Suppressor macrophage (primary cell): ENCODE data around the gene RABEP2.
"Not testable (repeated sequence)": the region's sequence is repeated elsewhere in the genome, so short reads cannot be mapped to it uniquely, and the experiment has no call there.

Experiments
- DNase-seq, 4 experiments: peaks; one replicate each; pipeline ENCODE4 v3.0.0-alpha.2; 2020 to 2022

The RABEP2 gene

DNA sequence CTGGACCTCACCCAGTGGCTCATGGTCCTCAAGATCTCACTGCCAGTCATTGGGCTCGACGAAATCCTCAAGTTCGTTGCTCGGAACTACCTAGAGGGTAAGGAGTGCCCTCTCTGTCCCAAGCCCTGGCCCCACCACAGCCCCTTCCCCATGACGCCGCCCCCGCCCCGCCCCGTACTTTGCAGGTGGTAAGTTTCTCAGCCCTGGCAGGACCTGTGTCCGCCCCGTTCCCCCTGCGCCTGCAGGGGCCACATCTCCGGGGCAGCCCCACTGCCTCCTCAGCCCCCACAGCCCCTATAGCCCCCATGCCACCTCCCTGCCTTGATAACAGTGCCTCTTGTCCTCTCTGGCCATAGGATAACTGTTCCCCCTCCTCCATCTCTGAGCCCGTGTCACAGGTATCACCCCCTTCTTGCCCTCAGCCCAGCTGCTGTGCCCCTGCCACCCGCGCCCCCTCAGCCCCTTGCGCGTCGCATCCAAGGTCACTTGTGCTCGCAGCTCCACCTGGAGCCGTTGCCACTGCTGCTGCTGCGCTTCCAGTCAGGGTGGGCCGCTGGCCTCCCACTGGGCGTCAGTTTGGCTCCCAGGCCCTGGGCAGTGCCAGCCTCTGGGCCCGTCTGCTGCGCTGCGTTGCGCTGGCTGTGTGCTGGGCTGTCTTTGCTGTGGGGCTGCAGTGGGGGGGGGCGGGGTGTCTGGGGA lies 21.5 kb downstream of the RABEP2 start:
- no peak for DNase-seq

DNA sequence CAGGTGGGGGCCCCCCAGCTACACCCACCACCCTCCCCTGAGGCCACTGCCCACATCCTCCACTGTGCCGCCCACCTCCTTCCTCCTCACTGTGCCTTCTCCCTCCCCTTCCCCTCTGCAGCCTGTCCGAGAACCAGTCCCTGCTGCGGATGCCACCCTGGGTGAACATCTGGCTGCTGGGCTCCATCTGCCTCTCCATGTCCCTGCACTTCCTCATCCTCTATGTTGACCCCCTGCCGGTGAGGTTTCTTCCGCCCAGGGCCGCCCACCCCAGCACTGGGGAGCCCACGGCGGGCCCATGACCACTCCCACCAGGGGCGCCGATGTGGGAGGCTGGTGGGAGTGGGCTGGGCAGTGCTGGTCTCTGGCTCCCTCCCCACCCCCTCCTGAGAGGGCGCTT lies 22.1 kb downstream of the RABEP2 start:
- peak in 1 of 4 experiments; percentile 18 for DNase-seq

DNA sequence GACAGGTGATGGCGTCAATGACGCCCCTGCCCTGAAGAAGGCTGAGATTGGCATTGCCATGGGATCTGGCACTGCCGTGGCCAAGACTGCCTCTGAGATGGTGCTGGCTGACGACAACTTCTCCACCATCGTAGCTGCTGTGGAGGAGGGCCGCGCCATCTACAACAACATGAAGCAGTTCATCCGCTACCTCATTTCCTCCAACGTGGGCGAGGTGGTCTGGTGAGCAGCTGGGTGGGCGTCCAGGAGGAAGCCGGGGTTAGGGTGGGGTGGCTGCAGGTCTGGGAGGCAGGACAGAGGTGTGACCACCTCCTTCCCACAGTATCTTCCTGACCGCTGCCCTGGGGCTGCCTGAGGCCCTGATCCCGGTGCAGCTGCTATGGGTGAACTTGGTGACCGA lies 23.2 kb downstream of the RABEP2 start:
- DNase-seq: peak in 2 of 4 experiments; percentile 12

DNA sequence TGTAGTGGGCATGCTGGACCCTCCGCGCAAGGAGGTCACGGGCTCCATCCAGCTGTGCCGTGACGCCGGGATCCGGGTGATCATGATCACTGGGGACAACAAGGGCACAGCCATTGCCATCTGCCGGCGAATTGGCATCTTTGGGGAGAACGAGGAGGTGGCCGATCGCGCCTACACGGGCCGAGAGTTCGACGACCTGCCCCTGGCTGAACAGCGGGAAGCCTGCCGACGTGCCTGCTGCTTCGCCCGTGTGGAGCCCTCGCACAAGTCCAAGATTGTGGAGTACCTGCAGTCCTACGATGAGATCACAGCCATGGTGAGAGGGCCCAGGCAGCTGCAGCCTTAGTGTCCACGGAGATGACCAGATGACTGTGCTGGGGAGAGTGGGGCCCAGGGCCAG lies 24.4 kb downstream of the RABEP2 start:
- DNase-seq: no peak

DNA sequence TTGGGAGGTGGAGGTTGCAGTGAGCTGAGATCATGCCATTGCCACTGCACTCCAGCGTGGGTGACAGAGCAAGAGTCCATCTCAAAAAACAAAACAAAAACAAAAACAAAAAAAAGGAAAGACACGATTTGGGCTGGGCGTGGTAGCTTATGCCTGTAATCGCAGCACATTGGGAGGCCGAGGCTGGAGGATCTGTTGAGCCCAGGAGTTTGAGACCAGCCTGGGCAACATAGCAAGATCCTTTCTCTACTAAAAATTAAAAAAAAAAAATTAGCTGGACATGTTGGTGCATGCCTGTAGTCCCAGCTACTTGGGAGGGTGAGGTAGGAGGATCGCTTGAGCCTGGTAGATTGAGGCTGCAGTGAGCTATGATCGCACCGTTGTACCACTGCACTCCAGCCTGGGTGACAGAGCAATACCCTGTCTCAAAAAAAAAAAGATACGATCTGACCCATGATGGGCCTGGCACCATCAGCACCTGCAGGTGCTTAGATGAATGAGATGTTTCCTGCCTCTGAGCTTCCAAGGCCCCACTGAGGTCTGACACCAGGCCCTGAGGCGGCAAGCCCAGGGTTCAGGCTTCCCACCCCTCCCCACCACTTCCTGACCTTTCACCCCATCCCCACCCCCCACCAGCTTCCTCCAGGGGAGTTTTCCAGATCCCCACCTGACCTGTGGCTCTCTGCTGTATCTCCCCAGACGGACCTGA lies 25.0 kb downstream of the RABEP2 start:
- no peak for DNase-seq

DNA sequence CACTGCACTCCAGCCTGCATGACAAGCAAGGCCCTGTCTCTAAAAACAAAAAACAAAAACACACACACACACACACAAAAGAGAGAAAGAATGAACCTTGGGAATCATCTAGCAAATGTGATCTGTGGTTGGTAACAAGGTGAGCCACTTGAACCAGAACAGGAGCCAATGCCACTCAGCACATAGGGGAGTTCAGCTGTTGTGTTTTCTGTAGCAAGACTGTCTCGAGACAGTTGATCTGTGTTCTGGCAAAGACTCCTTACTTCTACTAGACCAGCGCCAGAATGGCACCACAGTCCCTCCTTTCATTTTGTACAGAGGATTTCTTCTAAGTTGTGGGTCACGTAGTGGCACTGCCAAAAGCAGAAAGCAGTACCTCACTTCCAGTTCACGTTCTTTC lies 26.1 kb downstream of the RABEP2 start:
- DNase-seq: no peak

DNA sequence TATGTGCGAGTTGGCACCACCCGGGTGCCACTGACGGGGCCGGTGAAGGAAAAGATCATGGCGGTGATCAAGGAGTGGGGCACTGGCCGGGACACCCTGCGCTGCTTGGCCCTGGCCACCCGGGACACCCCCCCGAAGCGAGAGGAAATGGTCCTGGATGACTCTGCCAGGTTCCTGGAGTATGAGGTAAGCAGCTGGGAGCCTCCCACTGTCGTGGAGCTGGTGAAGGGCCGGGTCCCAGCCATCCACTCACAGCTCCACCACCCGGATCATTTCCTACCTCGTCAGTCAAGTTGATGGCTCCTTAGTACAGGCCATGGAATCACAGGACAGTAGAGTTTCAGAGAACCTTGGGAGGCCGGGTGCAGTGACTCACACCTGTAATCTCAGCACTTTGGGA lies 26.8 kb downstream of the RABEP2 start:
- DNase-seq: no peak

DNA sequence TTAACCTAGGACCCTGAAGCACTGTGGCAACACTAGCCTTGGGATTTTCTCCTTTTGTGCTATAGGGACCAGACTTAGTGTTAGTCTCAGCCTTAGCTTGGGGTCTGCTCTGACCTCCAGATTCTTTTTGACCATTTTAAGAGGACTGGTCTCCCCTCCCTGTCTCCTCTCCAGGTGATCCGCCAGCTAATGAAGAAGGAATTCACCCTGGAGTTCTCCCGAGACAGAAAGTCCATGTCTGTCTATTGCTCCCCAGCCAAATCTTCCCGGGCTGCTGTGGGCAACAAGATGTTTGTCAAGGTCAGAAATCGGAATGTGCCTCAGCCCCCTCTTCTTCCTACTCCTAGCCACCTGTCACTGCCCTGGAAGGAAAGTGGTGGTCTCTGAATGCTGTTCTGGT lies 27.2 kb downstream of the RABEP2 start:
- DNase-seq: no peak

DNA sequence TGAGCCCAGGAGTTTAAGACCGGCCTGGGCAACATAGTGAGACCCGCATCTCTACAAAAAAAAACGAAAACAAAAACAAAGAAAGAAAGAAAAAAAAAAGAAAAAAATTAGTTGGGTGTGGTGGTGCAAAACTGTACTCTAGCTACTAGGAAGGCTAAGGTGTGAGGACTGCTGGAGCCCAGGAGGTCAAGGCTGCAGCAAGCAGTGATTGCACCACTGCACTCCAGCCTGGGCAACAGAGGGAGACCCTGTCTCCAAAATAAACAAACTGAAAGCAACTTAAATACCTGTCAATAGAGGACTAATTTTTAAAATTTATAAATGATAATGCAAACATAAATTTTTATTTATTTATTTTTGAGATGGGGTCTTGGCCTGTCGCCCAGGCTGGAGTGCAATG lies 29.4 kb downstream of the RABEP2 start:
- DNase-seq: no peak

DNA sequence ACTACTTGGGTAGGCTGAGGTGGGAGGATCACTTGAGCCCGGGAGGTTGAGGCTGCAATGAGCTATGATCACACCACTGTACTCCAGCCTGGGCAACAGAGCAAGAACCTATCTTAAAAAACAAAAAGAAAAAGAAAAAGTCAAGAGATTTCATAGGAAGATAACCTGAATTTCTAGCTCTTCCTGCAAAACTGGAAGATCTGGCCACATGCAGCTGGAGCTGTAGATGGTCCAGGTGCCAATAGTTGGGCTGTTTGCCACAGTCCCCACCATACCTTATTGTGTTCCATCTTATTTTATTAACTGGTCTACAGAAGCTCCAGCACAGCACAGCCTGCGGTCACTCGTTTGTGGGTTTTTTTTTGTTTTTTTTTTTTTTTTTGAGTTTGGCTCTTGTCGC lies 31.7 kb downstream of the RABEP2 start:
- no peak for DNase-seq

DNA sequence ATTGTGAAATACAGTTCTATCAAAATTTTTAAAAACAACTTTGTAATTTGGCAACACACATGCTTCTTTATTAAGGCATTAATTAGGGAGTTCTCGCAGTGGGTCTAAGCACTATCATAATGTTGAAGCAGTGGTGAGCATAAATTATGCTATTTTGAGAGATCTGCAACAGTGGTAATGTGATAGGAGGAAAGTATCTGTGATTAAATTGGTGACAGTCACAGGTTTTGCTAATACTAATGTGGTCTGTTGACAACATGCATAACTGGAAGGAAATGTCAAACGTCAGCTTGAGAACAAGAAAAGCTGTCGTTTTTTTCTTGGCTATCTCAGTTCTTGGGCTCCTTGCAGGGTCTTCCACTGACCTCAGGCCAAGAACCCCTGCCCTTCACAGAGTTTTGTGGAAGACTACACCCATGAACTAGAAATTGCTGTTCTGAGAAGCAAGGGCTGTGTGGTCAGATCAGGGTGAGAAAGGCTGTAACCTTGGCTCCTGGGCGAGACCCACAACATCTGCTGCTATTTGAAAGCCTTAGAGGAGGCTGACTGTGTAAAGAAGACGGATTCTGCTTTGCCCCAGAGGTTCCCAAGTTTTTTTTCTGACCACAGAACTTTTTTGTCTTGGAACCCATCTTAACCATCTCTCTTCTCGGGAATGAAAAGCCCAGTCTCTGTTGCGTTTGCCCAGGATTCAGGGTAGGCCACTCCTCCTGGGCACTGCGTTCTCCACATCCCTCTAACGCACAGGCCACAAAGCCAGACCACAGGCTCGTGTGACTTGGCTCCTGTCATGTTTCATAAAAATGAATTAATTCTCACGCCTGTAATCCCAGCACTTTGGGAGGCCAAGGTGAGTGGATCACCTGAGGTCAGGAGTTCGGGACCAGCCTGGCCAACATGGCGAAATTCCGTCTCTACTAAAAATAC lies 32.8 kb downstream of the RABEP2 start:
- no peak for DNase-seq

DNA sequence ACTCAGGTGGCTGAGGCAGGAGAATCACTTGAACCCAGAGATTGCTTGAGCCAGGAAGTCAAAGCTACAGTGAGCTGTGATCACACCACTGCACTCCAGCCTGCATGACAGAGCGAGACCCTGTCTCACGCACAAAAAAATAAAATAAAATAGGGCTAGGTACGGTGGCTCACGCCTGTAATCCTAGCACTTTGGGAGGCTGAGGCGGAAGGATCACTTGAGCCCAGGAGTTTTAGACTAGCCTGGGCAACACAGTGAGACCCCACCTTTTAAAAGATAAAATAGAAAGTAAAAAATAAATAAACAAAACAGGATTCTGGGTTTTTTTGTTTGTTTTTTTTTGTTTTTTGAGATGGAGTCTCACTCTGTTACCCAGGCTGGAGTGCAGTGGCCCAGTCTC lies 34.7 kb downstream of the RABEP2 start:
- not testable (repeated sequence) for DNase-seq

DNA sequence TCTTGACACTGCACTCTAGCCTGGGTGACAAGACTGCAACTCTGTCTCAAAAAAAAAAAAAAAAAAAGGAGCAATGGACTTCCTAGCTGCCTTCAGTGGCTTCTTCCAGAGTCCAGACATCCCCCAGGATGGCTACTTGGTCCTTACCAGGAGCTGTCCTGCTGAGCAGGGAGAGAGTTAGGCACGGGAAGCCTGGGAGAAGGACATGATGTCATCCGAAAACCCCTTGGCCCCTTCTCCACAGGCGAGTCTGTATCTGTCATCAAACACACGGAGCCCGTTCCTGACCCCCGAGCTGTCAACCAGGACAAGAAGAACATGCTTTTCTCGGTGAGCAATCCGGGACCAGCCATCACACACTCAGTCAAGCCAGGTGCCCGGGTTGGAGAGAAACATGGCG lies 38.1 kb downstream of the RABEP2 start:
- DNase-seq: no peak

DNA sequence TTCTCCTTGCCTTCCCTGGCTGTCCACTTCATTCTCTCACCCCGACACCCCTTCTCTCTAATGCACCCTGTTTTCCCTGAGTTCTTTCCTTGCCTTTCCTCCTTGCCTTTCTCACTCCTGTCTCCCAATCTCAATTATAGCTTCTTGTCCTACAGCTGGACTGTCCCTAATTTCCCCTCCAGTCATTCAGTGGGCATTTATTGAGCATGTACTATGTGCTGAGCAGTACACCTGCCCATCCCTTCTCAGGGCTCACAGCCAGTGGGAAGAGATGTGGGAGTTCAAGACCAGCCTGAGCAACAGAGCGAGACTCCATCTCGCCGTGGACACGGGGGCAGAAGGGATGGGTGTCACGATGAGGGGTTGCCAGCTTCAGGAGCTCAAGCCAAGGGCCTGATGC lies 41.0 kb downstream of the RABEP2 start:
- DNase-seq: no peak

DNA sequence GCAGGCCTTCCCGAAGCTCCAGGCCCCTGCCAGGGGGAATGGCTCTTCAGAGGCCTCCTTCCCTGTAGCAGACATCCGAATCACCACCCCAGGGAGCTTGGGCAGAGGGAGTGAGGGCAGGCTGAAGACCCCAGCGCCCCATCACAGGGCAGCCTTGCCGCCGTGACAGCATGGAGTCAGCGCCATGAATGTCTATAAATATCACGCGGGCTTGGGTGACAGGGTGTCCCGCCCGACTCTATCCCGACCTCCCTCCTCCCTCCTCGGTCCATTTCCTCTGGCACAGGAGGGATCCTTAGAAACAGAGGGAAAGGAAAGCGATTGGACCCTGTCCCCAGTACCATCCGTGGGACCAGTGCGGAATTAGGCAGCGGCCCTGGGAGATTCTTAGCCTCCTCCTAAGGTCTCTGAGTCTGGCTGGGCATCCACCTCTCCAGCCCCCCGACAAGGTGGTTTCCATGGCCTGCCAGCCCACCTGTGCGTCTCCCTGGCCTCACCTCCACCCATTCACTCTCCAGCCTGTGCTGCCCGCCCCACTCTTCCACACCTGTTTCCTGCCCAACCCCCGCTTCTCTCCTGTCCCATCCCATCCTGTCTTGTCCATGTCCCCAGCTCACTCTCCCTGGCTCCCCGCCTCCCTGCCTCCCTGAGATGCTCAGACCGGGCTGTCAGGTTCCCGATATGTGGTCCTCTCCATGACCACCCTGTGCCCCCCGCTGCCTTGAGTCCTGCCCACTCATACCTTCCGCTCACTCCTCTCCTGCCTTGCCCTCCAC lies 41.6 kb downstream of the RABEP2 start:
- no peak for DNase-seq

DNA sequence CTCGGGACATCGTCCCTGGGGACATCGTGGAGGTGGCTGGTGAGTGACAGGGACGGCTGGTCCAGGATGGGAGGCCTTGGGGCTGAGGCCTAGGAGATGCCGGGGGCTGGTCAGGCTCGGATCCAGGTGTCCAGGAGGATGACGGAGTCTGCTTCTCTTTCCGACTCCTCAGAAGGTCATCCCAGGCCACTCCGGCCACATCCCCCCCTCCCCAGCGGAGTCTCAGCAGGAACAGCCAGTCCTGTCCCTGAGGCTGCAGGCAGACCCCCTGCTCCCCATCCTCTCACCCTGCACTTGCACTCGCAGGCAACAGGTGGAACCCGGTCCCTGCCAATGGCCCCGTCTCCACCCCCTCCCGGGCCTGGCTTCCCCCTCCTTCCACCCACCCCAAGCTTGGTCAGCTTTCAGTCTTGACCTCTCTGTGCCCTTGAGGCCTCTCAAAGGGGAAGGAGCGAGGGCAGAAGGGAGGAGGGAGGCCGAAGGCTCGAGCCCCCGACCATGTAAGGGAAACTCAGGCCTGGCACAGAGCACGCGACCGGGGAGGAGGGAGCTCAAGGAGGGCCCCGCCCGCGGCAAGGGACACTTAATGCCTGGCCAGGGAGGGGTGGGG lies 42.4 kb downstream of the RABEP2 start:
- DNase-seq: no peak

DNA sequence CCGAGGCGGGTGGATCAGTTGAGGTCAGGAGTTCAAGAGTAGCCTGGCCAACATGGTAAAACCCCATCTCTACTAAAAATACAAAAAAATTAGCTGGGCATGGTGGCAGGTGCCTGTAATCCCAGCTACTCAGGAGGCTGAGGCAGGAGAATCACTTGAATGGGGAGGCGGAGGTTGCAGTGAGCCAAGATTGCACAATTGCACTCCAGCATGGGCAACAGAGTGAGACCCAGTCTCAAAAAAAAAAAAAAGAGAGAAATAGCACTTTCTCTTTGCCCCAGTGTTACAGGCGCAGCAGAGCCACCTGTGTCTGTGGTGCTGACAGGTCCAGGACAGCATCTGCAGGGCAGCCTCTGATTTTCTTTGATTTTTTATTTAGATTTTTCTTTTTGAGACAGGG lies 43.5 kb downstream of the RABEP2 start:
- DNase-seq: not testable (repeated sequence)

DNA sequence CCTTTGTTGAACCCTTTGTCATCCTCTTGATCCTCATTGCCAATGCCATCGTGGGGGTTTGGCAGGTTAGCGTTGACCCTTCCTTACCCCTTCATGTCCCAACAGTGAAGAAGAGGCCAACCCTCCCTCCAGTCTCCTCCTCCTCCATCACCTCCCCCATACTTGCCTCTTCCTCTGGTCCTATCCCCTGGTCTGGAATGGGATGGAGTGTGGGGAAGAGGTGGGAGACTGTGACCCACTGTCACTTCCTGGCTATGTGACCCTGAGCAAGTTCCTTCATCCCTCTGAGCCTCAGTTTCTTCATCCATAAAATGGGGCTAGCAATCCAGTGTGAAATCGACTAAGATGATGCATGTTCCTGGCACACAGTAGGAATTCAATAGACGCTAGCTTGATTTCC lies 44.1 kb downstream of the RABEP2 start:
- no peak for DNase-seq

DNA sequence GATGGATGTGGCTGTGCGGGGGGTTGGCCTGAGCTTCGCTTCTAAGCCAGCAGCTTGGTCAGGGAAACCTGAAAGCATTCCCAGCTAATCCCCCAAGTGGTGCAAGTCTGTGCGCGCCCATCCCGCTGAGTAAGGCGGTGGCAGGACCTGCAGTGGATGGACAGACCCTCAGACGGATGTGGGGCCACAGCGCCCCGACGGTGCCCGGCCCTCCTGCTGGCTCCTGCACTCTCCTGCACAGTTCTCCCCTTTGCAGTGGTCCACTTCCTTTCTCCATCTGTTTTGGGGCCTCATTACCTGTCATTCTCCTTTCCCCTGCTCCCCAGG lies 44.5 kb downstream of the RABEP2 start:
- DNase-seq: no peak

DNA sequence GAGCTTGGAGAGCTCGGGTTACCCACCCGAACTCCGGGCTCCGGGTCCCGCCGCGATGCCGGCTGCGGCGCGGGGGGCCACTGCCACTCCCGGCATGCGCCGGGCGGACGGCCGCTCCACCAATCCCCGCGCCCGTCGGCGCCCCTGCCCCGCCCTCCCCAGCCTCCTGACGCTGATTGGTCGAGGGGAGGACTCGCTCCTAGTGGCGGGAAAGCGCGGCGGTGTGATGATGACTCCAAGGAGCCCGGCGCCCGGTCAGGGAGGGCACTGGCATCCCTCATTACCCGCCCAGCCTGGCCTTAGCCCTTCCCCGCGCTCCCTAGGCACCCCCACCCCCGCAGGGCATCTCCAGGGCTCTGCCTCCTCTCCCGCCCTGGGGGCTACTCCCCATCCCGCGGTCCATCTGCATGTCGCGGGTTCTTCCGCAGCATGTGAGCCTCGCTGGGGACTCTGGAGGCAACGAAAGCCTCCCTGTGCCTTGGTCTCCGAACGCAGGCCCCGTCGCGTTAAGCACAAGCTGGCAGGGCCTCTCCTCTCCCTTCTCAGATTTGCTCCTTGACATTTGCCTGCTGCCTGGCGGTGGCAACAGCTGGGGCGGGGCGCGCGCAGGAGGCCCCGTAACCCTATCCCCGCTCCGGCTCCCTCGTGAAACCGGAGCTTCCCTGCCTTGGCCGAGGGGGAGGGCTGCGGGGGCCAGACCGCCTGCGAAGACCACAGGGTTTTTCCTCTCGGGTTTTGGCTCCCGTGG lies 45.0 kb downstream of the RABEP2 start:
- peak; percentile 87 to 93 (median 90) for DNase-seq

DNA sequence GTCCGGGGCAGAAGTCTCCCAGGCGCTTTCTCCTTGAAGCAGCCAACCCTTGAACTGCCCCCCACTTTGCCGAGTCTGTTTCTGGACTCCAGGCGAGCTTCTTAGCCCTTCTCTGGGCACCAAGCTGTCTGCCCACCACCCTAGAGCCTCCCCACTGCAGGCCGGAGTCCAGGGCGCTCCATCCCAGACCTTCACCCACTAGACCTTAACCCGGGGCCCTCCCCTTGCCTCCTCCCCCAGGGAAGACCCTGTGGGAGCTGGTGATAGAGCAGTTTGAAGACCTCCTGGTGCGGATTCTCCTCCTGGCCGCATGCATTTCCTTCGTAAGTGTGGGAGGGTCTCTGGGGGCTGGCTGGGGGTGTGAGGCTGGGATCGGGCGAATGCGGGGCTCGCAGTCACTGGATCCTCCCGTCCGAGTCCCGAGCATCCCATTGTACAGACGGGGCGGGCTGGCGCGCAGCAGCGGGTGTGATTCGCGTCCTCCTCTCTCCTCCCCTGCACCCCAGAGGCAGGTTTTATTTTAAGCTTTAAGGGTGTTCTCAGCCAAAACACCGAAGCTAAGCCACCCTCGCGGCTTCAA lies 45.7 kb downstream of the RABEP2 start:
- DNase-seq: peak in 1 of 4 experiments; percentile 5
